T-helper 1 cell (primary cell): ENCODE results near the gene RDH16.
"Not testable (repeated sequence)": the region's sequence is repeated elsewhere in the genome, so short reads cannot be mapped to it uniquely, and the experiment has no call there.

Source experiments
- DNase-seq, 5 donors: peaks; one replicate each; pipeline ENCODE4 v3.0.0-alpha.2; 2012 to 2020

RDH16 gene

GRCh38 chr12:56988207-56988739, 30.9 kb upstream of the RDH16 start:
- DNase-seq: no peak

GRCh38 chr12:56987551-56988053, 30.2 kb upstream of the RDH16 start:
- DNase-seq: peak; percentile 43 to 71 (median 64)

DNA sequence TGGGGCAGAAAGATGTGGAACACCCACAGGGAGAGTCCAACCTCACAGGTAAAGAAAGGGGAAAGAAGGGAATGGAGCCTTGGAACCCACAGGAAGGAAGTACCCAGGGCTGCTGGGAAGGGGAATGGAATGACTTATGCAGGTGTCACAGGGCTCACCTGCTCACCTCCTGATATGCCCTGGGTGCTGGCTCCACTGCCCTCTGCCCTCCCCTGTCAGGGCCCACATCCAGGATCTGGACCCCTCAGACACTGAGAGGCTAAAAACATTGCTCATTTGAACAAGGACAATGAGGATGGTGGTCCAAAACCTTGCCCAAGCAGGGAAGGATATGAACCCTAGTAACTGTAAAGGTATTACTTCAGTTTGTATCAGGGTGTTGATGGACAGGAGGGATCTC, 29.6 kb upstream of the RDH16 start:
- no peak for DNase-seq

GRCh38 chr12:56985714-56986113, 28.3 kb upstream of the RDH16 start:
- DNase-seq: not testable (repeated sequence)

GRCh38 chr12:56983386-56983785, 26.0 kb upstream of the RDH16 start:
- no peak for DNase-seq

GRCh38 chr12:56982578-56983236, 25.3 kb upstream of the RDH16 start:
- DNase-seq: not testable (repeated sequence)

DNA sequence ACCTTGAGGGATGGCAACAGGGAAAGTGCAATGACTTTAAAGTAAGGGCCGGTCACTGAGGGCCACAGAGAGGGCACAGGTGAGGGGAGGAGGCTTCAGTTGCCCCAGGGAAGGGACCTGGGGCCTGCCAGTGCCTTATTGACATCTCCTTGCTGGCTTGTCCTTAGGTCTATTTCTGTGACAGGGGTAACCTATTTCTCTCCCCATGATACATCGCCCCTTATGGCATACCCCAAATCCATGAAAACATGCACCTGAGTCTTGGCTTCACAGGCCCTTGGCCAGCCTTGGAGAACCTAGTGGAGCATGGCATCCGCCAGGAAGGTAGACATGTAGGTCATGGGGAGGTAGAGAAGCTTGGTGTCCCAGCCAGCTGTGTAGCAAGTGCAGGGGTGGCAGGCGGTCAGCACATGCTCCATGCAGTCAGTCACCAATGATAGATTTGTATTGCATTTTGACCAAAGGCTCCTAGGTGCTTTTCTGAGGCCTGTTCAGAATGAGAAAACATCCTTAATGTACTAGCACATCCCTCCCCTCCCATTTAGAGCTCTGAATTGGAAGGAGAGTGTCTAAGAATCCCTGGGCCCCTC, 23.6 kb upstream of the RDH16 start:
- no peak for DNase-seq

DNA sequence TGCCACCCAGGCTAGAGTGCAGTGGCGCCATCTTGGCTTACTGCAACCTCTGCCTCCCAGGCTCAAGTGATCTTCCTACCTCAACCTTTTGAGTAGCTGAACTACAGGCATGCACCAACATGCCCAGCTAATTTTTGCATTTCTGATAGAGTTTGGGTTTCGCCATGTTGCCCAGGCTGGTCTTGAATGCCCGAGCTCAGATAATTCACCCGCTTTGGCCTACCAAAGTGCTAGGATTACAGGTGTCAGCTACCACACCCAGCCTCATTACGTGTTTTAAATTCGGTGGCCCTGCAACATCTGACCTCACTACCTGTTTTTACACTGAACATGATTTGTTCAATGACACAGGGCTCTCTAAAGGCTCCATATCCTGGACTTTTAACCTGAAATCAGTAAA, 22.9 kb upstream of the RDH16 start:
- DNase-seq: no peak

DNA sequence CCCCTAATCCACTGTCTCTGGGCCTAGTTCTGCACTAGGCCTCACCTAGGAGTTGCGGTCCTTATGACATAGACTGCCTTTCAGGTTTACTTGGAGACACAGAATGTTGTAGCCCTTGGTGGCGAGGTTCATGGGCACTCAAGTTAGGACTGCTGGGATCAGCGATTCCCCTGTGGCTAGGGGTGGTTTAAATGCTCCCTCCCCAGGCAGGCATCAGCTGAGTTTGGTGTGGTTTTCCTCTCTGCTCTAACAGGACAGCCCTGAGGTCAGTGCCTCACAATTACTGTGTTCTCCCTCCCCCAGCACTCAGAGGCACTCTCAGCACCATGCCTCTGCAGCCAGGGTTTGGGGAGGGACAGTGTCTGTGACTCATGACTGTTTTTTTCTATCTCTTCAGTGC, 22.2 kb upstream of the RDH16 start:
- no peak for DNase-seq

DNA sequence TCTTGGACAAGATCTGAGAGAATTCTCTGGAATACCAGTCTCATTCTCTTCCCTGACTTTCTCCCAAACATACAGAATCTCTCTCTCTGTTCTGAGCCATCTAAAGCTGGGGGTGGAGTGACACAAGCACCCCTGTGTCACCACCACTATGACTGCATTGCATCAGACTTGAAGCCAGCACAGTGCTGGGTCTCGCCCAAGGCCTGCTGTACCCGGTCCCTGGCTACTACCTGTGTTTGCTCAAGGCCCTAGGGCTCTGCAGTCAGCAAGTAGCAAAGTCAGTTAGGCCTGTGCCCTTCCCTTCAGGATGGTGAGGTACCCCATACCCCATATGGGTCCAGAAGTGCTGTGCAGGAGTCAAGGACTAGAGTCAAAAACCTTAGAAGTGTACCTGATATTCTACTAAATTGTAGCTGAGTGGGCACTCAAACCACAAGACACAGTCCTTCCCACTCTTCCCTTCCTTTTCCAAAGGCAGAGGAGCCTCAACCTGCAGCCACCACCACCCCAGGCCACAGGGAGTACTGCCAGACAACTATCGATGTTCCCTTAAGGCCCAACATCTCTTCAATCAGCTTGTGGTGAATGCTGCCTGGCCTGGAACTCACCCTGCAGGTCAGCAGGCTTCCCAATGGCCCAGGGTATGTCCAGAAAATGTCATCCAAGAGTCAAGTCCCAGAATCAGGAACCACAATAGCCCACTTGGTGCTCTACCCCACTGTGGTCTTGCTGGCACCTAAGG, 21.2 kb upstream of the RDH16 start:
- no peak for DNase-seq

DNA sequence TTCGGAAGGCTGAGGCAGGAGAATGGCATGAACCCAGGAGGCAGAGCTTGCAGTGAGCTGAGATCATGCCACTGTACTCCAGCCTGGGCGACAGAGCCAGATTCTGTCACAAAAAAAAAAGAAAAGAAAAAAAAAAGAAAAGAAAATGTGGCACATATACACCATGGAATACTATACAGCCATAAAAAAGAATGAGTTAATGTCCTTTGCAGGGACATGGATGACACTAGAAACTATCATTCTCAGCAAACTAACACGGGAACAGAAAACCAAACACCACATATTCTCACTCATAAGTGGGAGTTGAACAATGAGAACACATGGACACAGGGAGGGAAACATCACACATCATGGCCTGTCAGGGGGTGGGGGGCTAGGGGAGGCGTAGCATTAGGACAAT, 20.0 kb upstream of the RDH16 start:
- not testable (repeated sequence) for DNase-seq

GRCh38 chr12:56974224-56974623, 16.8 kb upstream of the RDH16 start:
- not testable (repeated sequence) for DNase-seq

DNA sequence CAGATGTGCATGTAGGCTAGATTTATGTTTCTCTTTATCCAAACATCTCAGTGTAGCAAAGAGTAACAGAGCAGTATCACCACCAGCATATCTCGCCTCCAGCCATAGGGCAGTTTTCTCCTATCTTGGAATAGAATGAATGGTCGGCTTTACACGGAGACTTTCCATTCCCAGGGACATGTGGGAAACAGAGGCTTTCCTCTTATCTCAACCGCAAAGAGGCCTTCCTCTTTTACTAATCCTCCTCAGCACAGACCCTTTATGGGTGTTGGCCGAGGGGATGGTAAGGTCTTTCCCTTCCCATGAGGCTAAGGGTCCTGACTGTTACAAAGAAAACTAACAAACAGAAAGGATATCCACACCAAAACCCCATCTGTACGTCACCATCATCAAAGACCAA, 11.5 kb upstream of the RDH16 start:
- DNase-seq: not testable (repeated sequence)

DNA sequence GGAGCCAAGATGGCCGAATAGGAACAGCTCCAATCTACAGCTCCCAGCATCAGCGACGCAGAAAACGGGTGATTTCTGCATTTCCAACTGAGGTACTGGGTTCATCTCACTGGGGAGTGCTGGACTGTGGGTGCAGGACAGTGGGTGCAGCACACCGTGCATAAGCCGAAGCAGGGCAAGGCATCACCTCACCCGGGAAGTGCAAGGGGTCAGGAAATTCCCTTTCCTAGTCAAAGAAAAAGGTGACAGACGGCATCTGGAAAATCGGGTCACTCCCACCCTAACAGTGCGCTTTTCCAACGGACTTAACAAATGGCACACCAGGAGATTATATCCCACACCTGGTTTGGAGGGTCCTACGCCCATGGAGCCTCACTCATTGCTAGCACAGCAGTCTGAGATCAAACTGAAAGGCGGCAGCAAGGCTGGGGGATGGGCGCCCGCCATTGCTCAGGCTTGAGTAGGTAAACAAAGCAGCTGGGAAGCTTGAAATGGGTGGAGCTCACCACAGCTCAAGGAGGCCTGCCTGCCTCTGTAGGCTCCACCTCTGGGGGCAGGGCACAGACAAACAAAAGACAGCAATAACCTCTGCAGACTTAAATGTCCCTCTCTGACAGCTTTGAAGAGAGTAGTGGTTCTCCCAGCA, 8.7 kb upstream of the RDH16 start:
- DNase-seq: not testable (repeated sequence)

DNA sequence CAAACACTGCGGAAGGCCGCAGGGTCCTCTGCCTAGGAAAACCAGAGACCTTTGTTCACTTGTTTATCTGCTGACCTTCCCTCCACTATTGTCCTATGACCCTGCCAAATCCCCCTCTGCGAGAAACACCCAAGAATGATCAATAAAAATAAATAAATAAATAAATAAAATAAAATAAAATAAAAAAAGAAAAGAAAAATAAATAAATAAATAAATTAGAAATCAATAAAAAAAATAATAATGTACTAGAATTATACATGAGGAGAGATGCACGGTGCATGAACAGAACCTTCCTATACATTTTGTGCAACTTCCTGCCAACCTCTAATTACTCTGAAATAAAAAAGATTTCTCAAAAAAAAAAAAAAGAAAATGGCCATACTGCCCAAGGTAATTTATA, 7.7 kb upstream of the RDH16 start:
- not testable (repeated sequence) for DNase-seq

DNA sequence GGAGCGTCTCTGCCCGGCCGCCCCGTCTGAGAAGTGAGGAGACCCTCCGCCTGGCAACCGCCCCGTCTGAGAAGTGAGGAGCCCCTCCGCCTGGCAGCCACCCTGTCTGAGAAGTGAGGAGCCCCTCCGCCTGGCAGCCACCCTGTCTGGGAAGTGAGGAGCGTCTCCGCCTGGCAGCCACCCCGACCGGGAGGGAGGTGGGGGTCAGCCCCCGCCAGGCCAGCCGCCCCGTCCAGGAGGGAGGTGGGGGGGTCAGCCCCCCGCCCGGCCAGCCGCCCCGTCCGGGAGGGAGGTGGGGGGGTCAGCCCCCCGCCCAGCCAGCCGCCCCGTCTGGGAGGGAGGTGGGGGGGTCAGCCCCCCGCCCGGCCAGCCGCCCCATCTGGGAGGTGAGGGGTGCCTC, 6.1 kb upstream of the RDH16 start:
- not testable (repeated sequence) for DNase-seq

DNA sequence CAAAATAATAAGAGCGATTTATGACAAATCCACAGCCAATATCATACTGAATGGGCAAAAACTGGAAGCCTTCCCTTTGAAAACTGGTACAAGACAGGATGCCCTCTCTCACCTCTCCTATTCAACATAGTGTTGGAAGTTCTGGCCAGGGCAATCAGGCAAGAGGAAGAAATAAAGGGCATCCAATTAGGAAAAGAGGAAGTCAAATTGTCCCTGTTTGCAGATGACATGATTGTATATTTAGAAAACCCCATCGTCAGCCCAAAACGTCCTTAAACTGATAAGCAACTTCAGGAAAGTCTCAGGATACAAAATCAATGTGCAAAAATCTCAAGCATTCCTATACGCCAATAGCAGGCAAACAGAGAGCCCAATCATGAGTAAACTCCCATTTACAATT, 4.8 kb upstream of the RDH16 start:
- DNase-seq: not testable (repeated sequence)

GRCh38 chr12:56958422-56958821, 1.0 kb upstream of the RDH16 start:
- no peak for DNase-seq

- DNase-seq: no peak
These were observed 1.7 kb downstream of the RDH16 start for GRCh38 chr12:56955631-56956256.

- no peak for DNase-seq
These were observed 2.5 kb downstream of the RDH16 start for GRCh38 chr12:56954958-56955355.

GRCh38 chr12:56954057-56954957, 3.1 kb downstream of the RDH16 start:
- DNase-seq: no peak
